Thyroid gland (tissue), 4 donors: ENCODE results near the gene AHRR.

Source experiments
- POLR2A ChIP-seq, 2 donors: fragments of 450-650 bp; IDR thresholded peaks; one replicate each; pipeline ENCODE4 v1.6.1; 2017; ENCODE audit warnings: antibody characterized with exemption in 2 of 2, mild to moderate bottlenecking in 2 of 2, moderate library complexity in 1 of 2
- TF ChIP-seq, protein P1 (sequence below), 6 experiments: fragments of 200-600 bp in 3 of 6; fragments of 450-650 bp in 3 of 6; sonication (generic) in 3 of 6; IDR thresholded peaks; one replicate each; pipeline ENCODE4 v1.5.1; 2016 to 2019; ENCODE audit warnings: antibody characterized with exemption in 6 of 6, mild to moderate bottlenecking in 2 of 6, inconsistent platforms in 1 of 6, moderate library complexity in 1 of 6

DNA sequence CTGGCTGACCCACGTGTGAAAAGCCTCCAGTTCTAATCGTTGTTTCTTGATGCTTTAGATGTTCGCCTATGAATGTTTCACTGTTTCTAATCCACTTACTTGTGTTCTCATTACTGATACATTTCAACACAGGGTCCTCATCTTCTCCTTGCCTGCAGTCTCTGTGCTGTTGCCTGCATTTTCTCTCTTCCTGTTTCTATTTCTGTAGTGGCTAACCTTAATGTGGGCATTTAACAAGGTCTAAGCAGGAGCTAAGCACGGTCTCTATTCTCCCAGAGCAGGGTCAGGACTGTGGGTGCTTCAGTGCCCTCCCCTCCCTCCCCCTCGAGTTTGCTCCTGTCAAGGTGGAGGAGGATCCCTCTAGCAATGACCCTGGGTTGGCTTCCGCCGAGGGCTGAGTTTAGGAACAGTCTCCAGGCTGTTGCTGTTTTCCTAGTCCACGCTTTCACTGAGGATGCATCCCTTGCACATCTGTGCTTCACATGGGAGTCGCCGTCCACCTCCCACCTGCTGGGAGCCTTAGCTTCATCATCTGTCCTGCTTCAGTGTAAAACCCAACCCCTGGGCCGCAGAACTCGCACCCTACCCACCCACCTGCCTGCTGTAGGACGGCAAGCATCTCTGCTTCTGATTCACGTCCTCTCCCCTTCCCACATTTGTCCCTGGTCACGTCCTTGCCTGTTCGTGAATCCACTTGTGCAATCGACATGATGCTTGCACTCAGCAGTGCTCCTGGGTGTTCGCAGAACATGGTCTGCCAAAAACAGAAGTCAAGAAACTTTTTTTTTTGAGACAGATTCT is 119.1 kb downstream of the AHRR start:
- TF ChIP-seq, protein P1, sequence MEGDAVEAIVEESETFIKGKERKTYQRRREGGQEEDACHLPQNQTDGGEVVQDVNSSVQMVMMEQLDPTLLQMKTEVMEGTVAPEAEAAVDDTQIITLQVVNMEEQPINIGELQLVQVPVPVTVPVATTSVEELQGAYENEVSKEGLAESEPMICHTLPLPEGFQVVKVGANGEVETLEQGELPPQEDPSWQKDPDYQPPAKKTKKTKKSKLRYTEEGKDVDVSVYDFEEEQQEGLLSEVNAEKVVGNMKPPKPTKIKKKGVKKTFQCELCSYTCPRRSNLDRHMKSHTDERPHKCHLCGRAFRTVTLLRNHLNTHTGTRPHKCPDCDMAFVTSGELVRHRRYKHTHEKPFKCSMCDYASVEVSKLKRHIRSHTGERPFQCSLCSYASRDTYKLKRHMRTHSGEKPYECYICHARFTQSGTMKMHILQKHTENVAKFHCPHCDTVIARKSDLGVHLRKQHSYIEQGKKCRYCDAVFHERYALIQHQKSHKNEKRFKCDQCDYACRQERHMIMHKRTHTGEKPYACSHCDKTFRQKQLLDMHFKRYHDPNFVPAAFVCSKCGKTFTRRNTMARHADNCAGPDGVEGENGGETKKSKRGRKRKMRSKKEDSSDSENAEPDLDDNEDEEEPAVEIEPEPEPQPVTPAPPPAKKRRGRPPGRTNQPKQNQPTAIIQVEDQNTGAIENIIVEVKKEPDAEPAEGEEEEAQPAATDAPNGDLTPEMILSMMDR (IDR thresholded peaks at IDR 0.05): no peak
- TF ChIP-seq POLR2A (IDR thresholded peaks at IDR 0.05): no peak
